ENCODE measurements around the gene GOLGA2.
A peak's percentile ranks its signal among the peaks of the same experiment; 100 is the strongest.
"Not testable (repeated sequence)": the region's sequence is repeated elsewhere in the genome, so short reads cannot be mapped to it uniquely, and the experiment has no call there.

GOLGA2 gene

DNA sequence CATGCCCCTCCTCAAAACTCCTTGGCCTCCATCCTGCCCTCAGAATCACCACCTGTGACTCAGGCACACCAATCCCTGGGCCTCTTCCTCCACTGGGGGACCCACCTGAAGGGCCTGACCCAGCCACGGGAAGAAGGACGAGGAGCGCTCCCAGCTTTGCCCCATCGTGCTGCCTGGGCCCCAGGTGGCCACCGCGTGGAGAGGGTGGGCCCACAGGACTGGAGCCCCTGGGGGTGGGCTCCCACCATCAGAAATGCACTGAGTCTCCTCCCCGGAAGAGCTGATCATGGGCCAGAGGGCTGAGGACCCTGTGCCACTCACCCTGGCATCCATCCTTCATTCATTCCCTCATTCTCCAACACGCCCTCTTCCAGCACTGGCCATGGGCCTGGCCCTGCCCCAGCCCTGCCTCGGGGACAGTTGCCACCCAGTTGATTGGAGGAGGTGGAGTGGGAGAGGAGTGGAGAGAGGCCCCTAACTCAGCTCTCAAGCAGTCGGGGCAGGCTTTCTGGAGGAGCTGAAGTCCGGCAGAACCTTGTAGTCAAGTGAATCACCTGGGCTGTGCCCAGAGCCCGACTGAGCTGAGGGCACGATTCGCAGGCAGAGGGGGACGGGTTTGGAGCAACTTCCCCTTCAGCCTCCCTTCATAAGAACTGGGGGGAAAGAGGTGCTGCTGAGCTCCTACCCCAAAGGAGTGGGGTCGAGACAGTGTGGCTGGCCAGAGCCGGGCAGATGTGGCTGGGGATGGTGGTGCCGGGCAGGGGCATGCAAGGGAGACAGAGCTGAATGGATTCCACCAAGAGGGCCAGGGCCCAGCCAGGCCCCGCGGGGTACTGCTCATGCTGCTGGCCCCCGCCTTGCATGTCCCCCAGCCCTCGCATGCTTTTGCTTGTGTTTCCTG lies 43.0 kb downstream of the GOLGA2 start:
- no peak for DNase-seq

DNA sequence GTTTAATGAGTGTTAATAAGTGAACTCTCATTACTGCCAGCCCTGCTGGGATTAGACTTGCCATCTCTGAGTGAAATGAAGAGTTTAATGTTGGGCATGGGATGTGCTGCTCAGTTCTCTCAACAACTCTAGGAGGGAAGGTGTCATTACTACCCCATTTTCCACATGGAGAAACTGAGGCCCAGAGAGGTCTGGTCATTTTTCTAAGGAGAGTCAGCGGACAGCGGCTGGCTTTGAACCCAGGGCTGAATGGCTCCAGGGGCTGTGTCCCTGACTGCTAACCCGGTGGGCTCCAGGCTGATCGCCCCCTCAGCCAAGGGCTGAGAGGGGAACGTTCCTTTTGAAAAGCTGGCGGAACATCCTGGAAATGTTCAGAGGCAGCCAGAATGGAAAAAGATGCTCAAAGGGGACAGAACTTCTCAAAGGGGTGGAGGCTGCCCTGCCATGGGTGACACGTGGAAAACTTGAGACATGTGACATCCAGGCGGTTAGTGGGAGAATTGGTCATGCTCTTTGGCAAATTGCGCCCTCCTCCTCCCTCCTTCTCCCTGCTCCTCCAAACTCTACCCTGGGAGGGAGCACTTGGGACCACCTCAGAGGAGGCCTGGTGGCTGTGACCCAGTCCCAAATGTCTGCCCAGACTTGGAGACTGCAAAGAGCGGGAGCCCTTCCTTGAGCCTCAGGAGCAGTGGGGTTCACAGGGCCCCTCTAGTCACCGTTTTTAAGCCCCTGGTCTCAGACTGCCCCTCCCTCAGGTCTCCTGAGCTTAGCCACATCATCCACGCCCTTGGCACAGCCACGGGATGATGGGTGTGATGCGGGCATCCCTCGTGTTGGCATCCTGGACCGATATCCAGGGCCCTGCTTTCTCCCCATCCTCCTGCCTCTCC lies 43.9 kb downstream of the GOLGA2 start:
- no peak for DNase-seq

- not testable (repeated sequence) for DNase-seq
These were observed 44.9 kb downstream of the GOLGA2 start for GRCh38 chr9:128230897-128231296.

DNA sequence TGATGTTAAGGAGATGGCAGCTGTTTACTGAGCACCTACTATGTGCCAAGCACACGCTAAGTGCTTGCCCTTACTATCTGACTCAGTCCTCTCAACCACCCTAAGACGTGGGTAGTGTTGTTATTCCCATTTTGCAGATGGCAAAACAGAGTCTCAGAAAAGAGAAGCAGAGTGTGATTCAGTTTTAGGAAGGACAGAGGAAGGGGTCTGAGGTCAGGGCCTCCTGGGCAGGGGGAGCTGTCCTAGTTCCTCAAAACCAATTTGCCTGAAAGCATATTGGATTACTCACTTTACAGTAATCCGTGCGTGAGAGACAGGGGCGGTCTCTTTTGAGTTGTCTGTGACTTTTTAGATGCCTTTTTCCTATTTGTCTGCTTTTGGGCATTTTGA lies 49.4 kb downstream of the GOLGA2 start:
- no peak for DNase-seq

GRCh38 chr9:128225770-128226411 lies 49.9 kb downstream of the GOLGA2 start:
- DNase-seq: no peak

DNA sequence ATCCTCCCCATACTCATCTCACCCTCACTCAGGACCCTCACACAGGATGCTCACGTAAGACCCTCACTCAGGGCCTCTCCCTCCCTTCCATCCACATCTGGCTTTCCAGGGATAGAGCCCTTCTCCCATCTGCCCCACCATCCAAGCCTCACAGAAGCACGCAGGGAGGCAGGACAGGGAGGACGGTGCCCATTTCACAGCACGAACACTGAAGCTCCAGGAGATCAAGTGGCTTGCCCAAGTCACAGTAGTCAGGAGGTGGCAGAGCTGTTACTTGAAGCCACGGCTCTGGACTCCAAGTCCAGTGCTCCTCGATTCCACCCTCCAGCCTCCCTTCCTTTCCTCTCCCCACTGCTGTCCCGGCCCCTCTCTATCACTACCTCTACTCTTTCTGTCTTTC lies 50.9 kb downstream of the GOLGA2 start:
- DNase-seq: no peak

GRCh38 chr9:128222880-128223670 lies 52.7 kb downstream of the GOLGA2 start:
- no peak for DNase-seq

DNA sequence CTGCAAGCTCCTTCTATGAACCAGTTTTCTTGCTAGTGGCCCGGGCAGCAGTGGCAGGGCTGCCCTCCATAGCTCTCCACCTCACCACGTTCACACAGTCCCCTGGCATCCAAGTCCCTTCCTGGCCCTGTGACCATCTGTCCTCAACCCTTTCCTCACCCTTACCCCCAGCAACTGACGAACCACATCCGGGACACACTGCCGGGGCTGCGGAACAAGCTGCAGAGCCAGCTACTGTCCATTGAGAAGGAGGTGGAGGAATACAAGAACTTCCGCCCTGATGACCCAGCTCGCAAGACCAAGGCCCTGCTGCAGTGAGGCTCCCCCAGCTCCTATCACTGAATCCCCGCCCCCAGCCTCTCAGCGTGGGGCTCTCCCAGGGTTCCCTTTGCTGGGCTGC lies 53.8 kb downstream of the GOLGA2 start:
- DNase-seq: no peak

DNA sequence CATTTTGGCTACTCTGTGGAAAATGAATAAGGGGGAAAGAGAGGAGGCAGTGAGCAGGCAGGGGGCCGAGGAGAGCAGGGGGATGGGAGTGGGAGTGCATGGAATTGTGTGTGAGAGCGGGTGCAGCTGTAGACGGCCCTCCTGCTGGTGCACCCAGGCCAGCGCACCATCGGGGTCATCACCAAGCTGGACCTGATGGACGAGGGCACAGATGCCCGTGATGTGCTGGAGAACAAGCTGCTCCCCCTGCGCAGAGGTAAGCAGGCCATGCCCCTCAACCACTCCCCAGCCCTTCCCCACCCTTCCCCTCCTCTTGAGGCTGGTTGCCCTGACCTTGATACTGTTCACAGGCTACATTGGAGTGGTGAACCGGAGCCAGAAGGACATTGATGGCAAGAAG lies 56.0 kb downstream of the GOLGA2 start:
- DNase-seq: no peak

DNA sequence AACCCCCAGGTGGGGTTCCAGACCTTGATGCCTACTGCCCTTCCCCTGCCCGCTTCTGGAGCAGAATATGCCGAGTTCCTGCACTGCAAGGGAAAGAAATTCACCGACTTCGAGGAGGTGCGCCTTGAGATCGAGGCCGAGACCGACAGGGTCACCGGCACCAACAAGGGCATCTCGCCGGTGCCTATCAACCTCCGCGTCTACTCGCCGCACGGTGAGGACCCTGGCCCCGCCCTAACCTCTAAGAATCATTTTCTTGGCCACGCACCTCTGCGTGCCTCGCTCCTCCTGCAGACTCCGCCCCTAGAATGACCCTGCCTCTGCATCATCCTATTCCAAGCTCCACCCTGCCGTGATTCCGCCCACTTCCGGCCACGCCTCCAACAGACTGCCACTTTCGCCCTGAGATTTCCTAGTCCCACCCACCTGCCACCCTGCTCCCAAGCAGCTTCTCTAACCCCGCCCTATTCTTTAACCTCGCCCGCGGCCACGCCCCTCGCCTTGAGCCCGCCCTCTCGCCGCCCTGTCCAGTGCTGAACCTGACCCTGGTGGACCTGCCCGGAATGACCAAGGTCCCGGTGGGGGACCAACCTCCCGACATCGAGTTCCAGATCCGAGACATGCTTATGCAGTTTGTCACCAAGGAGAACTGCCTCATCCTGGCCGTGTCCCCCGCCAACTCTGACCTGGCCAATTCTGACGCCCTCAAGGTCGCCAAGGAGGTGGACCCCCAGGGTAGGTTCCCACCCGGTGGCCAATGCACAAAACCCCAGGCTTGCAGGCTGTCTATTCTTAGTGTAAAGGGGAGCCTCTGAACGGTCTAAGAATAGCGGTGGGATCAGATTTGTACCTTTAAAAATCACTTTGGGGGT lies 57.1 kb downstream of the GOLGA2 start:
- peak; percentile 88 for DNase-seq

DNA sequence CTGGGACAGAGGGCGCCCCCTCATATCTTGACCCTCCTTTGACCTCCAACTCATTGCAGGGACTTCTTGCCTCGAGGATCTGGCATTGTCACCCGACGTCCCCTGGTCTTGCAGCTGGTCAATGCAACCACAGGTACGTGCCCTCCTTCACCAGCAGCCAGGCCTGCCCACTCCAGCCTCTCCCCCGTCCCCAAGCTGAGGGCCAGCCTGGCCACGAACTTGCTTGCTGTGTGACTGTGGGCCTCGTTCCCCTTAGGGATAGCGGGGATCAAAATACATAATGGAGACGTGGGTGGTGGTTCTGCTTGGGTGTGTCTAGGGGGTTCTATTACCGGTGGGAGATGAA lies 57.7 kb downstream of the GOLGA2 start:
- DNase-seq: no peak

DNA sequence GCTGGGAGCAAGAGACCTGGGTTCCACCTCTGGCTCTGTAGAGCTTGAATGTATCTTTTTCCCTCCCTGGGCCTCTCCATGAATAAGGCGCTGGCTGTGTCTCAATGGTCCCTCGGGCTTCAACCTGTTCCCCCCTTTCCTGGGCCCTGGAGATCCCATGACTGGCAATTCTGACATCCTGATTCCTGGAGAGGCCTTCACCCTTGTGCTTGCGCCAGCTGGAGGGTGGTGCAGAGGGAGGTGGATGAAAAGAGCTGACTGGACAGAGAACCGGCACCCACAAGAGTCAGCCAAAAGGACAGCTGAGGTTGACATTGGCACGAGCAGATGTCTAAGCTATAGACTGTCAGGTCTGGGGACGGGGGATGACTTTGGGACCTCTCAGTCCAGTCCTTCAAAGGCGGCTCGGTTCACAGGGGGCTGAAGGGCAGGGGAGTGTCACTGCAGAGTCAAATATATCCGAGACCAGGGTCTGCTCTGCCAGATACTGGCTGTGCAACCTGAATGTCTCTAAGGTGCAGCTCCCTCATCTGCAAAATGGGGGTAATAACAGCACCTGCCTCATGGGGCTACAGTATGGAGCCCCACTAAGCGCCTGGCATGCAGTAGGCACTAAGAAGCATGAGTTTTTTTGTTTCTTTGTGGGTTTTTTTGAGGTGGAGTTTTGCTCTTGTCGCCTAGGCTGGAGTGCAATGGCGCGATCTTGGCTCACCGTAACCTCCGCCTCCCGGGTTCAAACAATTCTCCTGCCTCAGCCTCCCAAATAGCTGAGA lies 58.8 kb downstream of the GOLGA2 start:
- no peak for DNase-seq

GRCh38 chr9:128215491-128216409 lies 60.1 kb downstream of the GOLGA2 start:
- no peak for DNase-seq

DNA sequence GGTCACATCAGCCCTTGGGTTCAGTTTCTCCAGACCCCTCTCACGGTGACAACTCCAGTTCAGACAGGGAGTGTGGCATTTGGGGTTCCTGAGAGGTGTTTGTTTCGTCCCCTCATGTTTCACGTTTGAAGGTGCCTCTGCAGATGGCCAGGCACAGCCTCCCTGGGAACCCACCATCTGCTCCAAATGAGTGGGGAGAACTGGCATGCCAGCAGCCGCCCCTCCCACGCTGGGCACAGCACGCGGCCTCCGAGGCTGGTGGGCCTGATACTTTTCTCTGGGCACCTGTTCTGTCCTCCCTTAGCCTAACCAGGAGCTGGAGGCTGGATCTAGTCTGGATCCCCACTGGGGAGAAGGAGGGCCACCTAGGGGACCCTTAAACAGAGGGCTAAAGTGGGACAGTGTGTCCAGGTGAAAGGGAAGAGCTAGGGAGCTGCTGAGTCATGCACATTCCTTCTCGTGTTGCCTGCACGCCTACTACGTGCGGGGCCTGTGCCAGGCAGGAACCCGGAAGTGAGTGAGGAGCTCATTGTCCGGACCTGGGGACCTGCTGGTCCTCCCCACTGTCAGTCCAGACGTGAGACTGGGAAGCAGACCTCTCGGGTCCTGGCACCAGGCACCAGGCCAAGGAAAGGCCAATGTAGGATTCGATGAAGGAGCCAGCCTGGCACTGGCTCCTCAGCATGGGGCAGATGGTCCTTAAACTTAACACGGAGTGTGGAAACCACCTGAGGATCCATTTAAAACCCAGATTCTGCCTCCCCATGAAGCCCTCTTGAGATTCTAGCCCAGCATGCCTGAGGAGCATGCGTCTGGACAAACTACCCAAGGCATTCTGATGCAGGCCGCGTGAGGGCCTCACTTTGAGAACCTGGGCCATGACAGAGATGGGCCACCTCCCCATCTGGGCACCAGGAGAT lies 61.0 kb downstream of the GOLGA2 start:
- no peak for DNase-seq

- DNase-seq: no peak
These were observed 61.9 kb downstream of the GOLGA2 start for GRCh38 chr9:128213746-128214497.

GRCh38 chr9:128211981-128212281 lies 63.9 kb downstream of the GOLGA2 start:
- no peak for DNase-seq

- DNase-seq: no peak
These were observed 64.4 kb downstream of the GOLGA2 start for GRCh38 chr9:128211186-128211980.

Measured in NCI-H526 treated with DMSO at 0.1 percent for 48 hours (cell line).